SK-N-SH treated with all-trans-retinoic acid at 6 μM for 48 hours (cell line): ENCODE results near the gene DHRS4.
"Not testable (repeated sequence)": the region's sequence is repeated elsewhere in the genome, so short reads cannot be mapped to it uniquely, and the experiment has no call there.

Source experiments
- BACH2 ChIP-seq: fragments of 250-450 bp; sonication (Bioruptor Pico); IDR thresholded peaks from 2 replicates; pipeline ENCODE4 v1.9.0; 2021; ENCODE audit warnings: mild to moderate bottlenecking, borderline replicate concordance
- ESRRG ChIP-seq: fragments of 250-450 bp; sonication (Bioruptor Pico); IDR thresholded peaks from 2 replicates; pipeline ENCODE4 v1.6.1; 2021; ENCODE audit warnings: mild to moderate bottlenecking
- GLIS3 ChIP-seq: fragments of 250-450 bp; sonication (Bioruptor Pico); IDR thresholded peaks from 2 replicates; pipeline ENCODE4 v1.5.0; 2020; ENCODE audit warnings: mild to moderate bottlenecking, moderate library complexity
- OSR1 ChIP-seq: fragments of 250-450 bp; sonication (Bioruptor Pico); IDR thresholded peaks from 2 replicates; pipeline ENCODE4 v1.8.0; 2022; ENCODE audit warnings: moderate library complexity, mild to moderate bottlenecking, inconsistent platforms
- PATZ1 ChIP-seq: fragments of 250-450 bp; sonication (Bioruptor Pico); IDR thresholded peaks from 2 replicates; pipeline ENCODE4 v1.8.0; 2020; ENCODE audit warnings: mild to moderate bottlenecking, moderate library complexity, borderline replicate concordance
- PPARA ChIP-seq: fragments of 250-450 bp; sonication (Bioruptor Pico); IDR thresholded peaks from 2 replicates; pipeline ENCODE4 v1.5.0; 2020; ENCODE audit warnings: mild to moderate bottlenecking, borderline replicate concordance
- RARB ChIP-seq: fragments of 250-450 bp; sonication (Bioruptor Pico); IDR thresholded peaks from 2 replicates; pipeline ENCODE4 v1.8.0; 2021; ENCODE audit warnings: mild to moderate bottlenecking, moderate library complexity
- SNAI2 ChIP-seq: fragments of 250-450 bp; sonication (Bioruptor Pico); IDR thresholded peaks from 2 replicates; pipeline ENCODE4 v1.5.0; 2020; ENCODE audit warnings: mild to moderate bottlenecking, moderate library complexity
- TCF4 ChIP-seq: fragments of 250-450 bp; sonication (Bioruptor Pico); IDR thresholded peaks from 2 replicates; pipeline ENCODE4 v1.8.0; 2021; ENCODE audit warnings: mild to moderate bottlenecking, moderate library complexity, borderline replicate concordance
- ZFP3 ChIP-seq: fragments of 250-450 bp; sonication (Bioruptor Pico); IDR thresholded peaks from 2 replicates; pipeline ENCODE4 v1.5.0; 2020; ENCODE audit warnings: mild to moderate bottlenecking, moderate library complexity

GRCh38 chr14:23996825-23997224 lies 43.3 kb downstream of the DHRS4 start:
- TF ChIP-seq ESRRG; RARB (CRISPR knock-in tag); GLIS3 (CRISPR knock-in tag); ZFP3 (CRISPR knock-in tag); SNAI2 (CRISPR knock-in tag); PATZ1; OSR1 (CRISPR knock-in tag); TCF4; BACH2 (CRISPR knock-in tag); PPARA (CRISPR knock-in tag): not testable (repeated sequence)
